ENCODE measurements around the gene LRRN4. TPM values are rescaled to one million over a fixed set of nuclear protein-coding genes. Genes with fewer than 3 reads are reported as not detected.

The LRRN4 gene
- total RNA-seq, 1 experiment from 2014 or later: 0.26 TPM

- no peak for DNase-seq (ENCODE audit: low spot score)
Measured at GRCh38 chr20:6030453-6031080, 23.3 kb downstream of the LRRN4 start.

GRCh38 chr20:6029538-6029937 lies 24.3 kb downstream of the LRRN4 start:
- no peak for DNase-seq (ENCODE audit: low spot score)

- no peak for DNase-seq (ENCODE audit: low spot score)
Measured at GRCh38 chr20:6028818-6029217, 25.0 kb downstream of the LRRN4 start.

GRCh38 chr20:6026051-6026450 lies 27.8 kb downstream of the LRRN4 start:
- DNase-seq (ENCODE audit: low spot score): no peak

GRCh38 chr20:6024768-6025167 lies 29.1 kb downstream of the LRRN4 start:
- no peak for DNase-seq (ENCODE audit: low spot score)

DNA sequence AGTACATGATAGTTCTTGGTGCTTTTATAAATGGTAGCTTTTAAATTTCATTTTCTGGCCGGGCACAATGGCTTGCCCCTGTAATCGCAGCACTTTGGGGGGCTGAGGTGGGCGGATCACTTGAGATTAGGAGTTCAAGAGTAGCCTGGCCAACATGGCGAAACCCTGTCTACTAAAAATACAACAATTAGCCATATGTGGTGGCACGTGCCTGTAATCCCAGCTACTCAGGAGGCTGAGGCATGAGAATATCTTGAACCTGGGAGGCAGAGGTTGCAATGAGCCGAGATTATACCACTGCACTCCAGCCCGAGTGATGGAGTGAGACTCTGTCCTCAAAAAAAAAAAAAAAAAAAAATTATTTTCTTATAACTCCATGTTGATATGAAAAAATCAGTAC lies 36.0 kb downstream of the LRRN4 start:
- no peak for DNase-seq (ENCODE audit: low spot score)

DNA sequence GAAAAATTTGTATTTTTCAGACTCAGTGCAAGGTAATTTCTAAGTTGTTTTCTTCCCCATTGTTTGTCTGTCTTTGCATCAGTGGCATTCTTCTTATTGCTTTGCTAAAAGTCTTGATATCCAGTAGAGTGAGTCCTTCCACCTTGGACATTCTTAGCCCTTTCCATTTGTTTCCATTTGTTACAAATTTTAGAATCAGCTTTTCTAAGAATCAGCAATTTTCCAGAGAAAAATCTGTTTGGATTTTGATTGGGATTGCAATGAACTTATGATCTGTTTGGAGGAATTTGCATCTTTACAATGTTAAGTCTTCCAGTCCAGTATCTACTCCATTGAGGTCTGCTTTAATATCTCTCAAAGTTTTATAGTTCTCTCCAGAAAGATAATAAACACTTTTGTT lies 36.4 kb downstream of the LRRN4 start:
- DNase-seq (ENCODE audit: low spot score): no peak

DNA sequence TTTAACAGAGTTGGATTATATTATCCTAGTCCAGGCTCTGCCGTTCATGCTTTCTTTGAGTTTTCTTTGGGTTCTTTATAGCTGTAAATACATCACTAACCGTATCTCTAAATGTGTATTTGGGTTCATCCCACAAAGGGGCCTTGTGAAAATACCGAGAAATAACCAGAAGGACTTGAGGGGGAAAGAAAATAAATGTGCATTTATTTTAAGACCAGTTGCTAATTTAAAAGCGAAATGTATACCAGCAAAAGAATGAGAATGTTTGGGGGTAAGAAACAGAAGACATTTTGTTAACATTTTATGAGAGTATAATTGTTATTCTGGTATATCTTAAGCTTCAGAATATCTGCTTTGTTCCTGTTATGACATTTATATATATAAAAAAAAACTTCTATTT lies 38.9 kb downstream of the LRRN4 start:
- no peak for DNase-seq (ENCODE audit: low spot score)

DNA sequence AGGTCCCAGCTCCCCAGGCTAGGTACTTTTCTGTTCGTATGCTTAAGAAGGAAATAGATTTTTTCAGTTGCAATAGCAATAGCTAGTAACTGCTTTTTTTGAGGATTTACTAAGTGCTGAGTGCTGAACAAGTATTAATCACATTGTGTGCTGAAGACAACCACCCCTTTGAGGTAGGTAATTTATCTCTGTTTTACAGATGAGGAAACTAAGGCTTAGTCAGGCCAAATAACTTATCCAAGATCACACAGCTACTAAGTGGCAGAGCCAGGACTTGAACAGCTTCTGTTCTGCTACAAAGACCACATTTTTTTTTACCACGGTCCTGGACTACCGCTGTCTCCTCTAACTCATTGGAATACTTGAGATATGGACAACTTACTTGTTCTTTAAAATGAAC lies 39.8 kb downstream of the LRRN4 start:
- DNase-seq (ENCODE audit: low spot score): no peak

DNA sequence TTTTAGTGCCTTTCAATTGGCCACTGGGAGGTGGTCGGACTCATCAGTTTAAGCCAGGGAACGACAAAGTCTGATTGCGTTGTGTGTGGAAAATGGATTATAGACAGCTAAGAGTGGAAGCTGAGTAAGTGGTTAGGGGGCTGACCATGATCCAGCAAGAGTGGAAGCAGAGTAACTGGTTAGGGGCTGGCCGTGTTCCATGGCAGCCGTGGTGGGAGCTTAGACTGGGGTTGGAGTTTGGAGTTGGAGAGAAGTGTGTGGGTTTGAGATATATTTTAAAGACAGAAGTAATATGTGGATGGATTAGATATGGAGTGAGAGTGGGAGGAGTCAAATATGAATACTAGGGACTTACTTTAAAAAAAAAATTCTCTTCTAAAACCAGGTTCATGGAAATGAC lies 41.7 kb downstream of the LRRN4 start:
- DNase-seq (ENCODE audit: low spot score): no peak

DNA sequence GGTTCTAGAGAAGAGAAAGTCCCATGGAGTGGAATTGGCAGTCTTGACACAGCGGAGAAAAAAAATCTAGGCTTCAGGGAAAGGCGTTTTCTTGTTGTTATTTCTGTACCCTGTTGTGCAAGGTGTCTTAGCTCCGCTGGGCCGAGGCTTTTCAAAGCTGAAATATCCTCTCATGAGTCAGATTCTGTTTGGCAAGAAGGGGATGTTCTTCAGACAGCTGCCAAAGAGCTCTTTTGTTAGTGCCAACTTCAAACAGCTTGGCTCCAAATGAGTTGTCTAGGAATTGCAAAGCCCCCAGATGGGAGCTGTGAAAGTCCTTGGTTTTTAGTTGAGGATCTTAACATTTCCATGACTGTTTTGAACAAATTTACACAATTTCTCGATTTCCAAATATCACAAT lies 45.6 kb downstream of the LRRN4 start:
- peak; percentile 65 for DNase-seq (ENCODE audit: low spot score)

DNA sequence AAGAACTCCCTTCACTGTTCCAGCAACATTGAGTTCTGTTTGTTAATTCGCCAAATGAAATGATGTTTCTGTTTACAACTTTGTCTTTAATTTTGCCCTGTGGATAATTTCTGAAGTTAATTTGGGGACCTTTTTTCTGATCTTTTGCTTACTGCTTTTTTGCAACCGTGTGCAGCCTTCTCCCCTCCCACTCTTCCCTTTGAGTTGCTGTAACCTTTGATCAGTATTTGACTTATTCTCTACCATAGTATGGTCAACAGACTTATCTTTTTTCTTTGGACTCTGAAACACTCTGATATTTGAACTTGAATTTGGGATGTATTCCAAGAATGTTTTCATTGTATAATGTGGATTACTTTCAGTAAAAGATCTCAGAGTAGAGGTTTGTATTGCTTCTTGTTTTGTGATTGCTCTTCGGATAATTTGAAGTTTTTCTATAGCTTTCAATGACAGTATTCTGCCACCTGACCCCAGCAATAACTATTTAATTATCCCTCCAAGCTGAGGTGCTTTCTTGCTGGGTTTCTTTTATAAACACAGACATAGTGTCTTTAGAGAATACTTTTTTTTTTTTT lies 46.2 kb downstream of the LRRN4 start:
- DNase-seq (ENCODE audit: low spot score): no peak

- DNase-seq (ENCODE audit: low spot score): no peak
Measured at GRCh38 chr20:6007094-6007528, 46.7 kb downstream of the LRRN4 start.

GRCh38 chr20:6006603-6006949 lies 47.3 kb downstream of the LRRN4 start:
- no peak for DNase-seq (ENCODE audit: low spot score)

GRCh38 chr20:6000871-6001270 lies 53.0 kb downstream of the LRRN4 start:
- no peak for DNase-seq (ENCODE audit: low spot score)

DNA sequence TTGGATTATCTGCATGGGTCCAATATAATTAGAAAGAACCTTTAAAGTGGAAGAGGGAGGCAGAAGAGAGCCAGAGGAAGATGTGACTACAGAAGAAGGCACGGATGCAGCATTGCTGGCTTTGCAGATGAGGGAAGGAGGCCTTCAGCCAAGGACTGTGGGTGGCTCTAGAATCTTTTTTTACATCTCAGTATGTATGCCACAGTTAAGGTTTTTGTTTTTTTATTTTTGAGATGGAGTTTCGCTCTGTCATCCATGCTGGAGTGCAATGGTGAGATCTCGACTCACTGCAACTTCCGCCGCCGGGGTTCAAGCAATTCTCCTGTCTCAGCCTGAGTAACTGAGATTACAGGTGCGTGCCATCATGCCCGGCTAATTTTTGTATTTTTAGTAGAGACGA lies 54.1 kb downstream of the LRRN4 start:
- no peak for DNase-seq (ENCODE audit: low spot score)

- DNase-seq (ENCODE audit: low spot score): no peak
Measured at GRCh38 chr20:5996765-5997164, 57.1 kb downstream of the LRRN4 start.

GRCh38 chr20:5991623-5992441 lies 62.0 kb downstream of the LRRN4 start:
- DNase-seq (ENCODE audit: low spot score): peak; percentile 22

DNA sequence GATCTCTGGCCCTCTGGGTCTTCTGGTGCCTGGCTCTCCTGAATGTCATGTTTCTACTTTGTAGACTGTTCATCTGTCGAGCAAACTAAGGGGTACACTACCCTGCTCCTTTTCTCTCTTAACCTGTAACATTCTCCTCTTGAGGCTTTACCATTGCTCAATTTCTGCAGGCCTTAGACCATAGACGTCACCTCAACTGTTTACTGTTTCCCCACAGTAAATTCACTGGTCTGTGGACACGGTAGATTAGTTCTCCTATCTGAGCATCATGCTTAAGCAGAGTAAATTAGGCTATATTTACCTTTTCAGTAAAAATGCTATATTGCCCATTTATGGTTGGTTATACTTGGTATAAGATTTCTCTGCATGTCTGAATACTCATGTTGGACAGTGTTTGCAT lies 62.9 kb downstream of the LRRN4 start:
- DNase-seq (ENCODE audit: low spot score): no peak
